Measurements from ENCODE around the gene WNT4.

Gene WNT4

DNA sequence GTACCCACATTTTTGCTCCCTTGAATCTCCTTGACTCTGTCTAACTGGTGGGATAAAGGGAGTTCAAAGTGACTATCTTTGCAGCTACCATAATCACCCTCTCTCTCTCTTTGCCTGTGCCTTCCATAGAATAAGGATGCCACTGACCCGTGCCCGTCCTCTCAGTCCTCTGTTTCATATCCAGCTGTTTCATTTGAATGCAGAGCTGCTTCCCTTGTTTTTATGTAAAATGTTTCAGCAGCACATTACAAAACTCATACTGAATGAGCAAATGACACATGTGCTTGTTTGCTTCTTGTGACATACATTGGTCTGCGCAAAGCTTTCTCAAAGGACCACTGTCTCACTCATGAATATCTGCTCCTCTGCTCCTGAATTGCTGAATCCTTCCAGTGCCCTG, 52.0 kb downstream of the WNT4 start:
- DNase-seq = no peak
- intact Hi-C loops (cut with DNase I) = no loop called here

DNA sequence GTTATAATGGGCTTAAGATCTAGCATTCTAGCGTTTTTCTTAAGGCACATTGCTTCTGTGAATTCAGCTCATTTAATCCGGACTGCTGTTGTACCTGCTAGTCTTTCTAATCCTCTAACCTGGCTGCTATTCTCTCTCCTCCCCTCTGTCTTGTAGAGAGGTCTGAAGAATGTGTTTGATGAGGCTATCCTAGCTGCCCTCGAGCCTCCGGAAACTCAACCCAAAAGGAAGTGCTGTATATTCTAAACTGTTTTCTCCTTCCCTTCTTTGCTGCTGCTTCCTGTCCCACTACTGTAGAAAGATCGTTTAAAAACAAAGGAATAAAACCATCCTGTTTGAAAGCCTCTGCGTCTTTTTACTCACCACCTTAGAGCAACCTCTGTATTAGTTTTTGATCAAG, 53.1 kb downstream of the WNT4 start:
- intact Hi-C loops (cut with DNase I) = no loop called here
- DNase-seq = no peak

DNA sequence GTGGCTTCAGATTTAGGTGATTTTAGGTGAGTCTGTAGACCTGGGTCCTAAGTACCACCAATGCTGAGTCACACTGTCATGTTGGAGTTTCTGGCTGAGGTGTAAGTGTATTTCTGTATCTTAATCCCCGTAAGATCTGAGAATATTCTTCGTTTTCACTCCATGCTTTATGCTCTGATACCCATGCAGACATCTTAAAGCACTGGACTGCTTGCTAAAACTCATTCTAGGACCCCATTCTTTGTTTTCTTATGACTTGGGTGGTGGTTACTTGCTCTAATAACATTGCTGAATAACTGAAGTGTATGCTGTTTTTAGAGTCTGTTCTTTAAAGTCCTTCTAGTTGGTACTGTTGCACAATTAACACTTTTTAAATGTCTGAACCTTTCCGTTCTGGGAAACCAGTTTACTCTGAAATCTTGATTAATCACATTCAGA, 53.7 kb downstream of the WNT4 start:
- intact Hi-C loops (cut with DNase I) = no loop called here
- no peak for DNase-seq

DNA sequence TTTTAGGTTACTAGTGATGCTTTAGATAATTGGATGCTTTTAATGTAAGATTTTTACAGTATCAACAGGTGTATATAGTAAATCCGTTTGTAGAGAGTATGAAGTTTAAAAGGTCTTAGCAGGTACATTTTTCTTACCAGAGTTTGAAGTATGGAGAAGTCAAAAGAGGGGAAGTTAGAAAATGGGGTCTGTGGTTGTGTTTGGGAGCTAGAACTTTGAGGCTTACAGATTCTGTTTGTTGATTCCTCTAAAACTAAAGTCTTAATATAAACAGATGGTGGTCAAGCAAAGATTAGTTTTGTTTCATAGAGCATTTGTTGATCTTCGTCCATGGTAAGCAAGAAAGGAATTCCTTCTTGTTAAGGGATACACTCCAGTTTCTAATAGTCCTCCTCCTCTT, 54.6 kb downstream of the WNT4 start:
- DNase-seq = no peak
- intact Hi-C loops (cut with DNase I) = no loop called here

DNA sequence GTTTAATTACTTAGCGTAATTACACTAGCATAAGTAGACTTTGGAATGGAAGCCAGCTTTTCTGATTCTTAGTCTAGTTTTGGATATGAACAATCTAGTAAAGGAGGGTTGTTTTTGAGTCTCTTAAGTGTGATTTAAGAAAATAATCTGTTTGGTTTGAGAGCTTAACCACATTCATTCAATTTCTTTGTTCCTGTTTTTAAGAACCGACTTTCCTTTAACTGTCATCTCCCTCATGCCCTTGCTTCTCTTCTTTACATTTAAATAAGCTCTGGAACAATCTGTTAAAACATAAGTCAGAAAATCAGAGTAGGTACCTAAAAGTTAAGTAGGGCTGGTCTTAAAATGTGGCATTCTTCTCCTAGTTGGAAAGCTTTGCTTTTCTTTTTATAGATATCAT, 62.7 kb downstream of the WNT4 start:
- intact Hi-C loops (cut with DNase I) = no loop called here
- no peak for DNase-seq

DNA sequence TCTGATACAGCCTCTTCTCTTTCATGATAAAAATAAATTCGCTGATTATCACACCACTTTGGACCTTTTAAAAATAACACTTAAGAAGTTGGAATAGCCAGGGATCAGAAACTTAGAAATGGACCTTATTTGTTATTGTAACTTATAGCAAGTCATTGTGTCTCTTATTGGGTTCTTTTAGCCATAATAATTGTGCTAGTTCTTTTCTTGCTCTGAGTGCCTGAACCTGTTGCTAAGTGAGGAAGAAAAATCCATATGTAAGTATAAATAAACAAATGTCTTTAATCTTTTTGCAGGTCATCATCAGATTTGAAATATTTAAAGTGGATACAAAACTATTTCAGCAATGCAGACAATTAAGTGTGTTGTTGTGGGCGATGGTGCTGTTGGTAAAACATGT, 64.8 kb downstream of the WNT4 start:
- intact Hi-C loops (cut with DNase I) = no loop called here

DNA sequence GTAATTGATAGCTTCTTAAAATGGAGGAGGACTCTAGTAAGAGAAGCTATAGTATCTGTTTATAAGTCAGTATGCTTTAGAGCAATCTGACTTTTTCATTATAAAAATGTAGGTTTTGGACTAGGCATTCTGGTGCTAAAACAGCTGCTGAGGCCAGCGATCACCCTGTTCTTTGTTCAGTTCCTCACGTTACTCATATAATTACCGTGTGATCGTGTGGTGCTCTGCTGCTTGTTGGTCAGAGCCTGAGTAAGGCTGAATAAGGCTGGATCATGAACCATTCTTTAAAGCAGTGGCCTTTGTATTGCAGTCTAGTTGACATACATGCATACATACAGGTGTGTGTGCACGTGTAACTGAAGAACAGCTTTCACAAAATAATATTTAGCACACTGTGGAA, 65.2 kb downstream of the WNT4 start:
- intact Hi-C loops (cut with DNase I) = no loop called here
- no peak for DNase-seq

More for the DNA sequence above, 64.8 kb downstream of the WNT4 start:
- no peak for DNase-seq

DNA sequence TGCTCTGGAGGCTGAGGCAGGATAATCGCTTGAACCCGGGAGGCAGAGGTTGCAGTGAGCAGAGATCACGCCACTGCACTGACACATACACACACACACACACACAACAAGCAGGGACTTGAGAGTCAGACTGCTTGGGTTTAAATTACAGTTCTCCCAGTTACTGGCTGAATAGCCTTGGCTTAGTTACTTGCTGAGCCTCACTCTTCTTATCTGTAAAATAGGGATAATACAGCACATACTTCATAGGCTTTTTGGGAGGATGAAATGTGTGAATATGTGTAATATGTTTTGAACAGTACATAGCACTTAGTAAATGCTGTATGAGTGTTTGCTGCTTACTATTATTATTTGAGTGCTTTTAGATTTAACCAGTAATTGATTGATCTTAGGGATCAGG, 66.6 kb downstream of the WNT4 start:
- DNase-seq = no peak
- intact Hi-C loops (cut with DNase I) = no loop called here

DNA sequence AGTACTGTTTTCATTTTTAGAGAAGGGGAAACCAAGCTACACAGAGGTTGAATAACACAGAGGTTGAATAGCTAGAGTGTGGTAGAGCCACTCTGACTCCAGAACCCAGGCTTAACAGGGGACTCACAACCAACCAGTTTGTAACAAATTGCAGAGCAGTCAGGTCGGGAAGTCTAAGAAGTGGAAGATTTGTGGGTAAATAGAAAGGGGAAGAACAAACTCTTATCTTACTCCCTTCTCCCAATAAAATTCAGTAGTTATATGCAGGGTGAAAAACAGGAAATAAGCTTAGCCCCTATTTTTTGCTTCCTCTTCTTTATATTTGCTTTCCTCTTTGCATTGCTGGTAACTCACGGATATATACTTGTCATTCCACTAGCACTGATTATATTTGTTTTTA, 67.2 kb downstream of the WNT4 start:
- intact Hi-C loops (cut with DNase I) = no loop called here

DNA sequence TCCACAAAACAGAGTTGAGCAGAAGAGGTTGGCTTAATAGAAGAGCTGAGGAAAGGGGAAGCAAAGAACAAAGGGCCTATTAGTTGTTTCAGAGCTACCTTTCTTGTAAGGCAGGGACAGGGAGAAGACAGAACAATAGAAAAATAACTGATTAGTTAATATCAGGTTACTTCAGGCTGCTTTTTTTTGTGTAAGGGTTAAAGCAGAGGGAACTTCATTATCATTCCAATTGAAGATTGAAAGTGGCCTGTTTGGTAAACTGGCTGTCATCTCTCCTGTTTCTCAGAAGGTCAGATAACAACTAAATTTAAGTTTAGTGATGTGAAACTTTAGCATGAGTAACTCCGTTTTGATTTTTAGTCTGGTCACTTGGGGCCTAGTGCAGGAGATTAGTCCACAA, 68.1 kb downstream of the WNT4 start:
- intact Hi-C loops (cut with DNase I) = no loop called here
- DNase-seq = no peak

More for the DNA sequence above, 67.2 kb downstream of the WNT4 start:
- no peak for DNase-seq

DNA sequence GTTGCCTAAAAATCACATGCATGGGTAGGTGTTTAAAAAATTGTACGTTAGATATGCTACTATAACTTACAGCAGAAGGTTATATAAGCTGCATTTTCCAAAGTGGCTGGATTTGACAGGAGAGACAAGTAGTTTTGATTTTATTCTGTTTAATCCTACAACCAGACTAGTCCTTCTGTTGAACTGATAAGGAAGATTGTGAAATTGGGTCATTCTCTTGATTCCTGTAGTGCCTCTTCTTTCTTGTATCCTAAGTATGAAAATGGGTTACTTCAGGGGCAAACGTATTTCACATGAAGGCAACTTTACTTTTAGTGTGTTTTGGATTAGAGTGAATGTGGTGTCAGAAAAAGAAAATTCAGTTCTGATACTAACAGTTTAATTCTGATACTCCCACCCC, 71.4 kb downstream of the WNT4 start:
- intact Hi-C loops (cut with DNase I) = no loop called here
- DNase-seq = no peak

Data from posterior cingulate gyrus (tissue), 11 donors.